ENCODE measurements around the gene HRG. TPM values are rescaled to one million over a fixed set of nuclear protein-coding genes. Genes with fewer than 3 reads are reported as not detected.
A peak's percentile ranks its signal among the peaks of the same experiment; 100 is the strongest.

The HRG gene
- total RNA-seq (not detected in 2 replicates), polyA plus RNA-seq (not detected in 2 replicates)

- Histone ChIP-seq H3K27me3 (no peaks in the 10 kb centered on the region), H3K36me3 (no peaks in the 10 kb centered on the region), H3K27ac (no peak within 1 kb of the TSS), H3K4me1 (ENCODE audit: low read depth) (no peaks in the 10 kb centered on the region), H3K4me3 (no peak within 1 kb of the TSS), H3K9me3 (ENCODE audit: low read depth) (no peaks in the 10 kb centered on the region)
- DNase-seq (ENCODE audit: low read depth in 1 of 2, low spot score in 1 of 2) = no peak
- no peak for TF ChIP-seq CTCF (IDR thresholded peaks at IDR 0.05; ENCODE audit: low read depth, low read length)
Measured at GRCh38 chr3:186665625-186666188, at the start of gene HRG. Gene HRG, plus strand, starts transcription at chr3:186666014. Its CDS starts 18 bp downstream, at chr3:186666032.

- TF ChIP-seq CTCF (IDR thresholded peaks at IDR 0.05; ENCODE audit: low read depth, low read length) = no peak
Measured at GRCh38 chr3:186616299-186616617, 49.6 kb upstream of the HRG start.

GRCh38 chr3:186617036-186617946, 48.5 kb upstream of the HRG start:
- Histone ChIP-seq H3K4me1 (ENCODE audit: low read depth) (peaks cover 3% of the 10 kb centered on the region), H3K27me3 (peaks cover 11% of the 10 kb centered on the region), H3K36me3 (no peaks in the 10 kb centered on the region), H3K9me3 (ENCODE audit: low read depth) (no peaks in the 10 kb centered on the region), H3K4me3 (no peak overlapping the region), H3K27ac (no peak overlapping the region)
- peak; percentile 95 for TF ChIP-seq CTCF (IDR thresholded peaks at IDR 0.05; ENCODE audit: low read depth, low read length)
- peak; percentile 75 to 98 for DNase-seq (ENCODE audit: low read depth in 1 of 2, low spot score in 1 of 2)

More at GRCh38 chr3:186616299-186616617, 49.6 kb upstream of the HRG start:
- H3K4me1 ChIP-seq (ENCODE audit: low read depth) = peaks cover 3% of the 10 kb centered on the region
- no peaks in the 10 kb centered on the region for H3K9me3 ChIP-seq (ENCODE audit: low read depth)
- H3K36me3 ChIP-seq = no peaks in the 10 kb centered on the region
- no peak overlapping the region for H3K27ac ChIP-seq
- peaks cover 11% of the 10 kb centered on the region for H3K27me3 ChIP-seq
- DNase-seq (ENCODE audit: low read depth in 1 of 2, low spot score in 1 of 2) = no peak
- H3K4me3 ChIP-seq = no peak overlapping the region

- peaks cover 11% of the 10 kb centered on the region for H3K27me3 ChIP-seq
- no peaks in the 10 kb centered on the region for H3K9me3 ChIP-seq (ENCODE audit: low read depth)
- no peaks in the 10 kb centered on the region for H3K36me3 ChIP-seq
- peaks cover 3% of the 10 kb centered on the region for H3K4me1 ChIP-seq (ENCODE audit: low read depth)
- no peak overlapping the region for H3K27ac ChIP-seq
- H3K4me3 ChIP-seq = no peak overlapping the region
- no peak for TF ChIP-seq CTCF (IDR thresholded peaks at IDR 0.05; ENCODE audit: low read depth, low read length)
- DNase-seq (ENCODE audit: low read depth in 1 of 2, low spot score in 1 of 2) = no peak
Measured at GRCh38 chr3:186618318-186618938, 47.4 kb upstream of the HRG start.

GRCh38 chr3:186619787-186620212, 46.0 kb upstream of the HRG start:
- Histone ChIP-seq H3K4me3 (no peak overlapping the region), H3K27ac (no peak overlapping the region), H3K4me1 (ENCODE audit: low read depth) (peaks cover 3% of the 10 kb centered on the region), H3K27me3 (peaks cover 11% of the 10 kb centered on the region), H3K36me3 (no peaks in the 10 kb centered on the region), H3K9me3 (ENCODE audit: low read depth) (no peaks in the 10 kb centered on the region)
- DNase-seq (ENCODE audit: low read depth in 1 of 2, low spot score in 1 of 2) = no peak
- TF ChIP-seq CTCF (IDR thresholded peaks at IDR 0.05; ENCODE audit: low read depth, low read length) = no peak
